NCI-H146 (cell line): ENCODE data around the gene CHMP4B.

Experiments used
- DNase-seq: peaks from one replicate; lab custom pipeline; 2025; lab: John Stamatoyannopoulos, UW

CHMP4B gene

DNA sequence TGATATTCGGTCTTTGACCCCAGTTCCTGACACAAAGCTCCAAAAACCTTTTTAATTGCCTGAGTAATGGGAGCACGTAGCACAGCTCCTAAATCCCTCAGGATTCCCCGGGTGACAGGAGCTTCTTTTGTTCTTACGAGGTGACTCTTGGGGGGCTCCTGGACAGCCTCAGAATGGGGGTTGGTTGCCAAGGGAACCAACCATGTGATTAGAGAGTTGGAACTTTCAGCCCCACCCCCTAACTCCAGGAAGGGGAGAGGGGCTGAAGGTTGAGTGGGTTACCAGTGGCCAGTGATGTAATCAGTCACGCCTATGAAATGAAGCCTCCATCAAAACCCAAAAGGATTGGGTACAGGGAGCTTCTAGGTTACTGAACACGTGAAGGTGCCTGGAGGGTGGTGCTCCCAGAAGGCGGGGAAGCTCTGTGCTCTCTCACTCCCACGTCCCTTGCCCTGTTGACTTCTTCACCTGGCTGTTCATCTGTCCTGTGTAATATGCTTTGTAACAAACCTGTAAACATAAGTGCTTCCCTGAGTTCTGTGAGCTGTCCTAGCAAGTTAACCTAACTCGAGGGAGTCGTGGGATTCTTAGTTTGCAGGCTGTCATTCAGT is 89.5 kb downstream of the CHMP4B start:
- no peak for DNase-seq

DNA sequence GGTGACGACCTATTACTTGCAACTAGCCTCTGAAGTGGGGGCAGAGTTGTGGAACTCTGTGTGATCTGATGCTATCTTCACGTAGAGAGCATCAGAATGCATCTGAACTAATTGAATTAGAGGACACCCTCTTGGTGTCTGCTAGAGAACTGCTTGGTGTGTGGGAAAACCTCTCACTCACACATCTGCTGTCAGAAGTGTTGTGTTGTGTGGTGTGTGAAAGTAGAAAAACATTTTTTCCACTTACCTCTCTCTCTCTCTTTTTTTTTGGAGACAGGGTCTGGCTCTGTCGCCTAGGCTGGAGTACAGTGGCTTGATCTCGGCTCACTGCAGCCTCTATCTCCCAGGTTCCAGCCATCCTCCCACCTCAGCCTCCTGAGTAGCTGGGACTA is 90.0 kb downstream of the CHMP4B start:
- DNase-seq: no peak

DNA sequence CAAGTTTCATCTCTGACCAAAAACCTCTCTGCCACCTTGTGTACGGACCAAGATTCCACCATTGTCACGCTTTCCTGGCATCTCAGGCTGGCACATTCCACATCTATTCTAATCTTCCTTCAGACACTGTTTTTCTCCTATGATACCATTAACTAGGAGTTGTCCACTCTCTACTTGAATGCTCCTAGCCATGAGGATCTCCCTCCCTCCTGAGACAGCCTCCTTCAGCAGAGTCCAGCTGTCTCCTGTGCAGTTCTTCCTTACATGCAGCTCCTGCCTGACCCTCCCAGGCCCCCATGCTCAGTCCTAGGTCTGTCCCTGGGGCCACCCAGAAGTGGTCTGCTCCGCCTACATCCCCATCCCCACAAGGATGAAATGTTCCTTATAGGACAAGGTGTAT is 90.9 kb downstream of the CHMP4B start:
- DNase-seq: no peak
